ENCODE measurements around the gene CD38.
"Not testable (repeated sequence)": the region's sequence is repeated elsewhere in the genome, so short reads cannot be mapped to it uniquely, and the experiment has no call there.

Gene CD38

DNA sequence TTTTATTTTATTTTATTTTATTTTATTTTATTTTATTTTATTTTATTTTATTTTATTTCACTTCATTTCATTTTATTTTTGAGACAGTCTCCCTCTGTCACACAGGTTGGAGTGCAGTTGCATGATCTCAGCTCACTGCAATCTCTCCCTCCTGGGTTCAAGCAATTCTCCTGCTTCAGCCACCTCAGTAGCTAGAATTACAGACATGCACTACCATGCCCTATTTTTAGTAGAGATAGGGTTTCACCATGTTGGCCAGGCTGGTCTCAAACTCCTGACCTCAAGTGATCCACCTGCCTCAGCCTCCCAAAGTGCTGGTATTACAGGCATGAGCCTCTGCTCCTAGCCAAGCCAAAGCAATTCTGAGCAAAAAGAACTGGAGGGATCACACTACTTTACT lies 24.4 kb downstream of the CD38 start:
- not testable (repeated sequence) for DNase-seq

DNA sequence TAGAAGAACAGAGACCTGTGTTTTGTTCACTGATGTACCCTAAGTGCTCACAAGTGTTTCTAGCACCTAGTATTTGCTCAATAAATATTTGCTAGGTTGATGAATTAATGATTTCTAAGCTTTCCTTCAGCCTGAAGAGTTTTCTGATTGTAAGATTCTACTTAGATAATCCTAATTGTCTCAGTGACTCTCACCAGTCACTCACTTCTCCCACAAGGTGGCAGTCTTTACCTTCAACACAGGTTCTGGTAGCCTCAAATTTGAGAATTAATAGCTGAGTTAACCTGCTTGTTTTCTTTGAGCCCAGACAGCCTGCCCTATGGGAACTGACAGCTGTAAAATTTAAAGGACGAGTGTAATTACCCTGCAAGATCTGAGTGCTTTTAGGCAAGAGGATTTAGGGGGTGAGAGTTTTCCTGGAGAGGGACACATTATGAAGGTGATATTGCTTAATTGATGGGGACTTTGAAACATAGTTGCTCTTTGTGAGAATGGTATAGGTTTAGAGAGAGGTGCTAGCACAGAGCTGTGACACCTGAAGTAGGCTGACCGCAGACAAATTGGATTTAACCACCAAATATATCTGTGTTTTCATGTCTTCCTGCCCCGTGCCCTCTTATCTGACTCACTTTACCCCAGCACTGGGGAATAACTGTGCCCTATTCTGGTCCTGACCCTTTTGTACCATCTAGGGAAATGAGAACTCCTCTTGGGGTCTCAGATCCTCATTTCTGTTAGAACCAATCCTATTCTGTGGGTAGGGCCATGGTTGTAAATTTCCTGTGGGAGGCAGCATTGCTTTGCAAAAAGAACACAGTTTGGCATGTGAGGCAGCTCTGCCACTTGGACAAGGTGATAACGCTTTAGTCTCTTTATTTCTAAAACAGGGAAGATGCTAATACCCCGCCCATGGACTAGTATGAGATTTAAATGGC lies 27.7 kb downstream of the CD38 start:
- DNase-seq, result peak; percentile 46

DNA sequence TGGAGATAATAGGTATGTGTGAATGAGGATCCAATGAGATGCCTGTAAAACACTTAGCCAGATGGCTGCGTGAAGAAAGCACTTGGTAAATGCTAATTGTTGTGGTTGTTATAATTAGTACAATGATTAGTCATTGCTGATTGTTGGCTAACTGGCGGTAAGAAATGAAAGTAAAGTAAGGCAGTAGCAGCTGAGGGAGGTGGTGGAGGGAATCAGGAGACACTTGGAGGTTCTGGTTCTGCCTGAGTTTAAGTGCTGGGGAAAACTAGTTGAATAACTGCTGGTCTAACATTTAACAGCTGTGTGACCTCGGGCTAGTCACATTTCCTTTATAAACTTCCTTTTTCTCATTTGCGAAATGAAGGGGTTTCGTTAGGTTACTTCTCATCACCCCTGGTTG lies 30.9 kb downstream of the CD38 start:
- no peak for DNase-seq

DNA sequence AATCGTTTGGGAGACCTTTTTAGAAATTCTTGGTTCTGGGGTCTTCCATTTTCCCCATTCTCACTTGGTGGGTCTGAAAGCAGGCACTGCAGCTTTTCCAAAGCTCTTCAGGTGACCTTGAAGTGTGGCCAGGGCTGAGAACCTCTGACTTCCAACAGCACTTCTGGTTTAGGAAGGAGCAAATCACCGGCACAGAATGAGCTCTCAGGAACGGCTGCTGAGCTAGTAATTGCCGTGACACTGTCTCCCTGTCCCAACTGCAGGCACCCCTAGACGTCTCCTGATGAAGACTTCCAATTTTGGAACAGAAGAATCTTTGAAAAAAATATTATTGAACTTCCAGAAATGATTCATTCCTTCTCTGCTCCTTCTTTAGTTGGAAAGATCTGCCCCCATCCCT lies 31.3 kb downstream of the CD38 start:
- no peak for DNase-seq

DNA sequence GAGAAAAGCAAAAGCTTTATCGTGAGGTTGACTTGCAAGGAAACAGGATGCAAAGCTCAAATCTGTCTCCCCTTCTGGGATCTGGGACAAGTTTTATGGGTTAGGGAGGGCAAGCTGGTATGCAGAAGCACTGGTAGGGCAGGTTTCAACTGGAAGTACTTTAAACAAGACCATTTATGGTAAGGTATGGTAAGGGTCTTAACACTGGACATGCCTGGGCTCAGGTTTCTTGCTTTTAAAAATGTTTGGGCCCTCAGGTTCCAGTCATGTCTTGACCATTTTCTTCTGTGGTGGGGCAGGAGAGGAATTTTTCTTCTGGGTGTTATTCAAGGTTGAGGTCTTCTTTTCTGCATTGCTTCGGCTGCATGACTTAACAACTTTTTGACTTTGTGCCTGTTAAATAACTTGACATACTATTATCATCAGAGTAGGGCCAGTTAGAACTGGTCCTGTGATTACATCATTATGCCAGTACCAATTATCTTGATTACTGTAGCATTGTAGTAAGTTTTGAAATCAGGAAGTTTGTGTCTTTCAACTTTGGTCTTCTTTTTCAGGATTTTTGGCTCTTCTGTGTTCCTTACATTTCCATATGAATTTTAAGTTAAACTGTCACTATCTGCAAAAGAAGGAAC lies 33.7 kb downstream of the CD38 start:
- no peak for DNase-seq

DNA sequence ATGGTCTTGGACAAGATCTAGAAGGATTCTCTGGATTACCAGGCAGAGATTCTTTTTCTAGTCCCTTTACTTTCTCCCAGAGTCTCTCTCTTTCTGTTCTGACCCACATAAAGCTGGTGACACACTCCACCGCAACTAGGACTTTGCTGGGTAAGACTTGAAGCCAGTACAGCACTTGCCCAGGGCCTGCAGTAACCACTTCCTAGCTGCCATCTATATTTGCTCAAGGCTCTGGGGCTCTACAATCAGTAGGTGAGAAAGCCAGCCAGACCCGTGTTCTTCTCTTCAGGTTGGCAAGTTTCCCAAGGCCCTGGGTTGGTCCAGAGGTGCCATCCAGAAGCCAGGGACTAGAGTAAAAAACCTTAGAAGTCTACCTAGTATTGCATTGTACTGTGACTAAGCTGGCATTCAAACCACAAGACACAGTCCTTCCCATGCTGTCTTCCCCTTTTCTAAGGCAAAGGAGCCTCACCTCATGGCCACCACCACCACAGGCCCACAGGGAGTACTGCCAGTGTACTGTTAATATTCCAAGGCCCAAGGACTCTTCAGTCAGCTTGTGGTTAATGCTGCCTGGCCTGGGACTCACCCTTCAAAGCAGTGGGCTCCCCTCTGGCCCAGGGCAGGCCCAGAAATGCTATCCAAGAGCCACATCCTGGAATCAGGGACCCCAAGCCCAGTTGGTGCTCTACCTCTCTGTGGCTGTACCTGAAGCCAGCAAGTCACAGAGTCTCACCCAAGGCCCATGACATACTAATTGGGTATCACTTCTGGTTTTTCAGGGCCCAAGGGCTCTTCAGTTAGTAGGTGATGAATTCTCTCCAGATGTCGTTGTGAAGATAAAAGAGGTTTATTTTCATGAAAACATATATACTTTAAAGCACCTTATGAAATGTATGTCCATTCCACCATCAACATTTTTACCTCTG lies 54.7 kb downstream of the CD38 start:
- DNase-seq, result no peak

DNA sequence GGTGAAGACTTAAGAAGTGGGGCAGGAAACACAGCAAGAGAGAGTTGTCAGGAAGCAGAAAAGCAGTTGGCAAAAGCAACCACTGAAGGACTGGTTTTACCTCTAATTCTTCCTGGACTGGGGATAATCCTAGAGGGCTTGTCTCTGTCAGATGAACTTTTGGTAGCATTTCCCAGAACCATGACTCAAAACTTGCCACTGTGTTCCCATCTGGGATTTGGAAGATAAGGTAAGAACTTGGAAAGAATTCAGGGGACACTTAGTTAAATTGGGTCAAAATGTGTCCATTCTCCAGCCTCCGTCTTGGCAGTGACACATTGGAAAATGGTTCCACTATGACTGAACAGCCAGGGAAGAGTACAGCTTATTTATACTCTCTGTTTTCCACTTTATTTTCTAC lies 55.7 kb downstream of the CD38 start:
- no peak for DNase-seq

DNA sequence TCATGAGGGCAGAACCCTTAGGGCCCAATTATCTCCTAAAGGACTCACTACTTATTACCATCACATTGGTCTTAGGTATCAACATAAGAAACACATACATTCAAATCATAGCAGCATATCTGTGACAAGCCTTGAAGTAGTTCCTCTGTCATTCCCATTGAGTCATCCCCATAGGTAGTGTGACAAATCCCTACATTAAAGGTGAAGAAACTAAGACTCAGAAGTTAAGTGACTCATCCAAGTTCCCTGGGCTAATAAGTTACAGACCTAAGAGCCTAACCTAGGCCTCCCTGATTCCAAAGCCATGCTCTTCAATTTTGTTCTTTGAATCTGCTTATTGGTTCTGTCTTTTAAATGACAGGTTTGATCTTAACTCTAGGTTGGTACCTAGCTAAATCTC lies 58.2 kb downstream of the CD38 start:
- DNase-seq, result no peak

DNA sequence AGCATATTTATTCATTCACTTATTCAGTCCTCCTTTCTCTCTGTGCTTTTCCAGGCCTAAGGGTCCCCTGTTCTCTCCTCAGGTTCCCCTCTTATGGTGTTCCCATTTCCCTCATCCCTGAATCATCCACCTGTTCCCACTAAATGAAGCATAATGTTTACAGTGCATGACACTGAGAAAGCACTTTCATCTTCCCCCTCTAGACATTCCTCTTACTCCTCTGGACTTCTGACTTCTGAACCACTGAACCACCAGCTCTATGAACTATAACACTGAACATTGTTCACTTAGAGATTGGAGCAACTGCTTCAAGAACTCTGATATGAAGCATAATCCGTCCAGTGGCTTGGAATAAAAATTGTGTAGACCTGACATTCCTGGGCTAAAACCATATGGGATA lies 59.5 kb downstream of the CD38 start:
- DNase-seq, result no peak

DNA sequence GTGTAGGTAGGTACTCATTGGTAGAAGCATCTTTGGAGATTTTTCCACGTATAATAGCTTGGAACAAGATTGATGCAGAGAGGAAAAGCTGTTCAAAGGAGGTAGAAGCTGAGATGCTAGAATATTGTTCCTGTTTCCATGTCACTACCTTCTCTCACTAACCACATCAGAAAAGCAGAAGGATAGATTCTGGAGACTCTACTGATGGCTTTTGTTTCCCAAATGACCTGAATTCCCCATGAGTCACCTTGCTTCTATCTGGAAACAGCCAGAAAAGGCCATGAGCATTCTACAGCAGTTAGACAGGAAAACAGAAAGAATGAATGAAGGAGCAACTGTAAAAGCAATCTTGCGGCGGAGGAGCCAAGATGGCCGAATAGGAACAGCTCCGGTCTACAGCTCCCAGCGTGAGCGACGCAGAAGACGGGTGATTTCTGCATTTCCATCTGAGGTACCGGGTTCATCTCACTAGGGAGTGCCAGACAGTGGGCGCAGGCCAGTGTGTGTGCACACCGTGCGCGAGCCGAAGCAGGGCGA lies 63.1 kb downstream of the CD38 start:
- DNase-seq, result not testable (repeated sequence)

DNA sequence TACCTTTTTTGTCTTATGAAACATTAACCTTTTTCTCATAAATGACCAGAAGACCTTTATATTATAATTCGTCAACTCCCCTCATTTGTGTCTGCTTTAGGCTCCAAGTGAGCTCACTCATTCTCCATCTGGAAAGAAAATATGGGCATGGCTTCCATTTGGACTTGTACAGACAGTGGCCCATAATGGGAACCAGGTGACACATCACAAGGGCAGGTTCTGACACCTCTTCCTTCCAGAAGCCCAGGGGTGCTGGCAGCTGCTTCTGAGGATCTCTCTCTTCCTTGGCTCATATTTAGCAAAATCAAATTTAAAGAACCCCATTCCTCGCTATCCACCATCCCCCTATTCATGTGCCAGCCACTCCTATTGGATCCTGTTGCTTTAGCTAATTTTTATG lies 69.6 kb downstream of the CD38 start:
- no peak for DNase-seq

DNA sequence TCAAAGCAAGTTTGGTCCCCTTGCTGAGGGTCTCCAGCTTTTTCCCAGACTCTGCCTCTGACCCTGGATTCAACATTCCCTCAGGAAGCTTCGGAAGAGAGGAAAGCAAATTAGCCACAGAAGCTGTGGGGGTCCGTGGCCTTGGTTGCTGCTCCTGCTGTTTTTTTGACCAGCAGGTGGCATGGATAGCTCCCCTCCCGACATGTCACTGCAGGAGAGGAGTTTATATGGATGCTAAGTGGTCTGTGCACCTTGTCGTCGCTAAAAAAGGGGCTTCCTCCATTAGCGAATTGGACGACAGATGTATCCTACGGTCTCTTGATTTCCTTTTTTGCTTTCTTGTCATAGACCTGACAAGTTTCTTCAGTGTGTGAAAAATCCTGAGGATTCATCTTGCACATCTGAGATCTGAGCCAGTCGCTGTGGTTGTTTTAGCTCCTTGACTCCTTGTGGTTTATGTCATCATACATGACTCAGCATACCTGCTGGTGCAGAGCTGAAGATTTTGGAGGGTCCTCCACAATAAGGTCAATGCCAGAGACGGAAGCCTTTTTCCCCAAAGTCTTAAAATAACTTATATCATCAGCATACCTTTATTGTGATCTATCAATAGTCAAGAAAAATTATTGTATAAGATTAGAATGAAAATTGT lies 70.2 kb downstream of the CD38 start:
- no peak for DNase-seq

DNA sequence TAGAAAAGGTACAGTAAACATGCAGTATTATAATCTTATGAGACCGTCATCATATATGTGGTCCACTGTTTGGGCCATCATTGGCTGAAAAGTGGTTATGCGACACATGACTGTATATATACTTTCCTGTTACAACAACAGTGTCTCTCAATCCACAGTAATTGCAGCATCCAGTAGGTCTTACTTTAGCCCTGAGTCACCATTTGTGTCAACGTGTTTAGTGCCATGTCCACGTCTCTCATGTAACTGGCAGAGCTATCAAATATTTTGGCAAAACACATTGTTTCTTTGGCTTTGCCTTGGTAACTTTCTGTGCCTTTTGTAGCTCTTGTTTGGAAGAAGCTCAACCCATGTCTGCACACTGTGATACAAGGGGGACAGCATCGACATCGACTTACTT lies 73.8 kb downstream of the CD38 start:
- DNase-seq, result no peak

DNA sequence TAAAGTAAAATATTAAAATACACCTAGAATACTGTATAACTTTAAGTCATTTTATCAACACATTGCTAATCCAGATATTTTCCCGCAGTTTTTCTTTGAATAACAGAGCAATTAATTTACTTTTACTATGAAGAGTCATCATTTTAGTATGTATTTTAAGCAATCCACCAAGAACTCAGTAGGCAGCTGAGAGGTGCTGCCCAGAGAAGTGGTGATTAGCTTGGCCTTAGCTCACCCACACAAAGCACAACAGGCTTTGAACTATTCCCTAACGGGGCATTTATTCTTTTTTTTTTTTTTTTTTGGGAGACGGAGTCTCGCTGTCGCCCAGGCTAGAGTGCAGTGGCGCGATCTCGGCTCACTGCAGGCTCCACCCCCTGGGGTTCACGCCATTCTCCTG lies 74.4 kb downstream of the CD38 start:
- DNase-seq, result no peak

DNA sequence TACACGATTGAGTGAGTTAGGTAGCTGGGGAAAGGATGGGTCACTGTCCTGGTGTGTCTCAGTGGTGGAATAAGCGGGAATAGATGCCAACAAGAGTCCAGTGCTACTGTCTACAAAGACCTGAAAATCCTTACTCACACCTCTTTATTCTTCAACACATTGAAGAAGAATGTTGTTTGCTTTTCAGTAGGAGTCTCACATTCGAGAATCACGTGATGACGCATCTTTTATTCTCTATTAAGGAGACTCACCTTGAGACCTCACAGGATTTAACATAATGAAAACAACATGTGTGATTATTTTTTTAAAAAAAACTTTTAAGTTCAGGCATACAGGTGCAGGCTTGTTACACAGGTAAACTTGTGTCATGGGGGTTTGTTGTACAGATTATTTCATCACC lies 75.2 kb downstream of the CD38 start:
- DNase-seq, result no peak

DNA sequence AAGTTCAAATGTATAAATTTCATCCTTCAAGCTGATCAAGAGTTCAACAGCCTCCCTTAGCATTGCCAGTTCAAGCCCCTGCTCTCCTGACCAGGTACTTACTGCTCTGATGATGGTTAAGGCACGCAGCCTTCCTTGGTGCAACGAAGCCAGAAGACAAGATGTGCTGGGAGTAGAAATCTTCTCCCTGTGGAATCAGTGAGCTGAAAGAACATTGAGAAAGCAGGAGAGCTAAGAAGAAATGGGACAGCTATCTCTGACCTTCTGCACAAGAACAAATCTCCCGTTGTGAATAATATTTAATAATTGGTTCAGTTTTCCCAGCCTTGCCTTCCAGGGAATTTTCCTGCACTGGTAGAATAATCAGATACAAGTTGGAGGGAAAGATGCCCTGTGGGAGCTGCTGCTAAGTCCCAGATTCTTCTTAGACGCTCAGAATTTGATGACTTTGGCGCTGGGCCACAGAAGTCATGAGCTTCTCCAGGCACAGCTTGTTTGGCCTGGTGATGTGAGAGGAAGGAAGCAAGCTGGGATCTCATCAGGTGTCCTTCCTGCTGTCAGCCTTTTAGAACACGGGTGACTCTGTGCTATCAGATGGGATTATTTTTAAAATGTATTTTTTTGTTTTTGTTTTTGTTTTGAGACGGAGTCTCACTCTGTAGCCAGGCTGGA lies 77.8 kb downstream of the CD38 start:
- DNase-seq, result no peak

DNA sequence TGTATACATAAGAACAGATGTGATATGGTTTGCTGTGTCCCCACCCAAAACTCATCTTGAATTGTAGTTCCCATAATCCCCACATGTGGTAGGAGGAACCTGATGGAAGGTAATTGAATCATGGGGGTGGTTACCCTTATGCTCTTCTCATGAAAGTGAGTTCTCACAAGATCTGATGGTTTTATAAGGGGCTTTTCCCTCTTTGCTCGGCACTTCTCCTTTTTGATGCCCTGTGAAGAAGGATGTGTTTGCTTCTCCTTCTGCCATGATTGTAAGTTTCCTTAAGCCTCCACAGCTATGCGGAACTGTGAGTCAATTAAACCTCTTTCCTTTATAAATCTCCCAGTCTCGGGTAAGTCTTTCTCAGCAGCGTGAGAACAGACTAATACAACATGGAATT lies 83.1 kb downstream of the CD38 start:
- not testable (repeated sequence) for DNase-seq

DNA sequence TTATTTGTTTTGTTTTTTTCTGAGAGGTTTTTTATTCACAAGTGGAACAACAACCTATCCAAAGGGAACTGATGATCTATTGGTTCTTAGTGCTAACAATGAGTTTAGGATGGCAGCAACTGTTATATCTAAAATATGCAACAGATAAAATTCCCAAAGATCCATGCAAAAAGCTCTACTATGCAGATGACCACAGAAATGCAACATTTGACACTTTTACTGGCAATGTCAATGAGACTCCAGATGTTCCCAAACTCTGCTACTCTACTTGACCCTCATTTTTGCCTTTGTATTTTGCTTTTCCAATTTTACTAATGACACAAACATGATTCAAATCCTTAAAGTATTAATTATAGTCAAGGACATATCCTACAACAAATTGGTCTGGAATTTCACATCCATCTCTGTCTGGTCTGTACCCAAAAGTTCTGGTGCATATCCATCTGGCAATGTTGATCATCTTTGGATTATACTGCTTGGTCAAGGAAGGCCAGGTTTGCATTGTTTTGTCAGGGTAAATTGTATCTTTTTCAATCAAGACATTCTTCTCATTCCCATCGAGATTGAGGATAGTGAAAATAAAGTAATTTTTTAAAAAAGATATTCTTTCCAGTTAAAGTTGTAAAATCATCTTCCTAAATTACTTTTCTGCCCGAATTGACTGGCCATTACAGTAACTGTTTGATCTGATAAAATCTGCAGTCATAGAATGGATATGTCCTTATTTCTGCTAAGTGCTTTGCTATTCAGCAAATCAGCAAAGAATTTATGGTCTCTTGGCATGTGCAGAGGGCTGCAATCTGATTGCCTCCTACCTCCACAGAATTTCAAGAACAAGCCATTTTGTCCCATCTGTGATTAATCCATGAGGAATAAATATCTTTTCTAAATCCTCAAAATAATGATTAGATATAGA lies 86.8 kb downstream of the CD38 start:
- no peak for DNase-seq

DNA sequence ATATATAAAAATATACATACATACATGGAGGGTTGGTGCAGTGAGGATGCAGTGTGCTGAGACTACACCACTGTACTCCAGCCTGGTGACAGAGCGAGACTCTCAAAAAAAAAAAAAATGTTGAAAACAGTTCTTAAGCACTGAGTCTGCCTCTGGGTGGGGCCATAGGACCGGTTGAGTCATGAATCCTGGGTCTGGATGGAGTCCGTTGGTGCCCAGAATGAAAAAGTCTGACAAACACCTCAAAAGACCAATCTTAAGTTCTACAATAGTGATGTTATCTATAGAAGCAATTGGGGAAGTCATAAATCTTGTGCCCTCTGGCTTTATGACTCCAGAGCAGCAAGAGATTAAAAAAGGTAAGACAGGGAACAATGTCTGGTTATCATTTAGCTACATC lies 90.0 kb downstream of the CD38 start:
- no peak for DNase-seq

DNA sequence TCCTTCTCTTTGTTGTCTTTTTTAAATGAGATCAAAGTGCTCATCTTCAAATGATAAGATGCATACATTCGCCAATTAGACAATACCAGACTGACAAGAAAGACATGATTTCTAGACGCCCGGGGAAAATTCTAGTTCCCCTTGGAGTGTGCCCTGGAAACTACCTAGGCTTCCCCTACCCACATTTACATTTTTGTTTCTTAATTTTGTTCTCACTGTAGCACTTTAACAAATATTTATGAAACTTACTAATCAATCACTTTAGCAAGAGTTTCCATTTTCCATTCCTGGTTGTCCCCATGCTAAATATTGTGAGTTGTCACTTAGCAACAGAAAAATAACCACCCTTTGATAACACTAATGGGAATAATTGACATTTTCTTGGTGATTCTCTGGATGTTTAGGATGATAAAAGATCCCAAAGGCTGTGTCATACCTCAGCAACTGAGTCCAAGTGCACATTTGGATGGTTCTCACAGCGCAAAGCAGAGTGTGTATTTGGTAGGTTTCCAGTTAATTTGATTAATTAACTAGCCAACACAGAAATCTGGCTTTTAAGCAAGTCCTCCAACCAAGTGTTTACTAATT lies 90.8 kb downstream of the CD38 start:
- DNase-seq, result no peak

Measured in NCI-H146 (cell line).